Adipose tissue (tissue), 3 donors: ENCODE results near the gene DTD2. TPM values are rescaled to one million over a fixed set of nuclear protein-coding genes. Genes with fewer than 3 reads are reported as not detected.
"Not testable (repeated sequence)": the region's sequence is repeated elsewhere in the genome, so short reads cannot be mapped to it uniquely, and the experiment has no call there.

ENCODE experiments used
- H3K27ac ChIP-seq: one replicate; pipeline ENCODE4 v1.5.1; 2013; ENCODE audit warnings: low read depth, low read length
- WGBS, 3 donors: extraction: QIAGEN DNeasy Blood & Tissue Kit; methylation state at CpG; one replicate each; pipeline ENCODE4 v1.1.7; 2013; 5-methylcytosine and 5-hydroxymethylcytosine counted together
- polyA plus RNA-seq, 3 donors: library from polyadenylated mRNA; stranded (reverse); fragments of 200-250 nt; gene quantifications; one replicate each; pipeline ENCODE4 v1.2.3, GENCODE V29; 2013
- donor health status: healthy with polysubstance abuse.
- donor health status: Bipolar disorder and iron deficiency.
- donor health status: healthy.

The DTD2 gene
- 10 to 100 TPM in 2 of 3 donors, 1 to 10 TPM in 1; 7.2 to 19.1 (median 17.7) TPM for polyA plus RNA-seq

DNA sequence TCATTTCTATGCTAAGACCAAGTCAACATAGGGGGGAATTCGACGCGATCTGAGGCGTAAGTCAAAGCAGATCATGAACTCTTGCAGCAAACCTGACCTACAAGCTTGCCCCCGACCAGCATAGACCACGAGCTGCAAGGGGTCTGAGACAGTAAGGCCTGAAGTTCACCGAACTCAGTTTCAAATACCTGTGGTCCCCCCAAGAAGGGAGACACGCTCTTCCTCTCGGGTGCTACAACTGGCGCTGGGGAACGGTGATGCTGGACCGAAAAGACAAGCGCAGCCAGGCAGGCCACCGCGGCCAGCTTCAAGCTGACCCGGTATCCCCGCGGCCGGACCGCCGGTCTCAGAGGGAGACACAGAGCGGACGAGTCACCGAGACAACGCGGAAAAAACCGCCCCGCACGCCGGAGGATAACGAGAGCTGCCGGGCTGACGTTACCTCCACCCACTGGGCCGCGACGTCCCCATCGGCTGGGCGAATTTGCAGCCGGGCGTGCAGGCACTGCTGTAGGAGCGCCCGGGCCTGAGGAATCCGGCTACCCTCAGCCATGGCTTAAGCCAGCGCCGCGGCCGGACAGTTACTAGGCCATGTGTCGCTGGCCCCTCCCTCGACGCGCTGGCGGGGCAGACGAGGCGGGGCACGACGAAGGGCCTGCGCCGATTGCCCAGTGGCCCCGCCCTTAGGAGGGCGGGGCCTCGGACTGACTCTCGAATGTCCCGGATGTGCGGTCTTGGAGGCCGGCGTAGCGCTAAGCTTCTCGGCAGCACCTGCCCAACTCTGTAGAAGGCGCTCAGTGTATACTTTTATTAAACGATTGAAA is at the start of gene DTD2:
DTD2 (minus strand) TSS at position 666 of the 824 bp plus-strand sequence; CDS start at position 553, 113 bp downstream.
- WGBS, 3 donors = 2 to 4% (median 2%) methylated on average over 70 of the region's 70 CpGs
- peak within 1 kb of the TSS; percentile 21 for H3K27ac ChIP-seq

- WGBS, 3 donors = 41 to 59% (median 46%) methylated on average over 1 of the region's 1 CpG
- no peak overlapping the region for H3K27ac ChIP-seq
These were observed 48.1 kb upstream of the DTD2 start for GRCh38 chr14:31505411-31505810.

GRCh38 chr14:31501870-31502269 is 44.6 kb upstream of the DTD2 start:
- WGBS, 3 donors = 59 to 90% (median 75%) methylated on average over 2 of the region's 2 CpGs
- no peak overlapping the region for H3K27ac ChIP-seq

DNA sequence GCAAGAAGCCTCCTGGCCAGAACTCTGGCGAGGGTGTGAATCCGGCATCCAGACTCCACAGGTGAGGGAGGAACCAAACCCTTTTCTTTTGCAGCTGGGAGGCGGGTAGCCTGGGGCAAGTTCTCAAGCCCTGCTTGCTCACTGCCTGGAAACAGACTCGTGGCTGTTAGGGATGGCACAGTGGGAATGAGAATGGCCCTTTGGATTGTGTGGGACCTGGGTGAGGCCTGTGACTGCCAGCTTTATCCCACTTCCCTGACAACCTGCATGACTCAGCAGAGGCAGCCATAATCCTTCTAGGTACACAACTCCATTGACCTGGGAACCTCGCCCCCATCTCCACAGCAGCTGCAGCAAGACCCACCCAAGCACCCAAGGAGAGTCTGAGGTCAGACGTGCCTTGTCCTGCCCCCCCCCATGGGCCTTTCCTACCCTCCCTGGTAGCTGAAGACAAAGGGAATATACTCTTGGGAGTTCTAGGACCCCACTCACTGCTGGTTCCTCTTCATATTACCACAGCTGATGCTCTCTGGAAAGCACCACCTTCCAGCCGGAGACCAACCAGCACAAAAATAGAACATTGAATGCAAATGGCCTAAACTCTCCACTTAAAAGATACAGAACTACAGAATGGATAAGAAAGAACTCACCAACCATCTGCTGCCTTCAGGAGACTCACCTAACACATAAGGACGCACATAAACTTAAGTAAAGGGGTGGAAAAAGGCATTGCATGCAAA is 35.6 kb upstream of the DTD2 start:
- no peak overlapping the region for H3K27ac ChIP-seq
- WGBS, 3 donors = 82 to 91% (median 86%) methylated on average over 8 of the region's 8 CpGs

DNA sequence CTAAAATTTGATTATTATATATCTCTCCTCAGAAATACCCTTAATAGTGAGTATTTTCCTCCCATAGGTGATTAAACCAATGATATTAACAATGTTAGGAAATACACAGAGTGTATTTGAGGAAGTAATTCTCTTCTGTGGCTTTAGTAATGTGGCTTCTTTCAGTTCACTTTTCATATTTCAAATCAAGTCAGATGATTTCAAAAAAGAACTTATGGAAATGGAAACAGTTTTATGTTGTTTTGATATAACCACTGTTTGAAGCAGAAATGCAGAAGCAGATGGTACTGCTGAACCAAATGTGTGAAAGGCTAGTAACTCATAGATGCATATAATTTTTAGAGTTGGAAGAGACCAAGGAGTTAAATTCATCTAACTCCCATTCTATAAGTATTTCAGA is 32.4 kb upstream of the DTD2 start:
- H3K27ac ChIP-seq = no peak overlapping the region

- WGBS, 3 donors = 59 to 71% (median 64%) methylated on average over 1 of the region's 1 CpG
- H3K27ac ChIP-seq = no peak within 1 kb of the TSS
These were observed 30.6 kb upstream of the DTD2 start, which contains the start of gene GPR33 for GRCh38 chr14:31487886-31488285. GPR33 (minus strand) TSS chr14:31488039; CDS start chr14:31483965, 4,074 bp downstream.

GRCh38 chr14:31486764-31487163 is 29.5 kb upstream of the DTD2 start:
- WGBS, 3 donors = 80 to 88% (median 85%) methylated on average over 2 of the region's 2 CpGs
- H3K27ac ChIP-seq = no peak overlapping the region

- 73 to 96% (median 77%) methylated on average over 3 of the region's 3 CpGs for WGBS, 3 donors
- H3K27ac ChIP-seq = no peak overlapping the region
These were observed 27.4 kb upstream of the DTD2 start for GRCh38 chr14:31484754-31485153.

GRCh38 chr14:31480156-31480555 is 22.9 kb upstream of the DTD2 start:
- no peak overlapping the region for H3K27ac ChIP-seq
- WGBS, 3 donors = 74 to 91% (median 77%) methylated on average over 4 of the region's 4 CpGs

- WGBS, 3 donors = 67 to 86% (median 79%) methylated on average over 3 of the region's 3 CpGs
- no peak overlapping the region for H3K27ac ChIP-seq
These were observed 21.7 kb upstream of the DTD2 start for GRCh38 chr14:31479027-31479426.

- whole genome bisulfite sequencing, 3 donors = 62 to 83% (median 80%) methylated on average over 6 of the region's 6 CpGs
- no peak overlapping the region for H3K27ac ChIP-seq
These were observed 19.9 kb upstream of the DTD2 start for GRCh38 chr14:31477248-31477647.

DNA sequence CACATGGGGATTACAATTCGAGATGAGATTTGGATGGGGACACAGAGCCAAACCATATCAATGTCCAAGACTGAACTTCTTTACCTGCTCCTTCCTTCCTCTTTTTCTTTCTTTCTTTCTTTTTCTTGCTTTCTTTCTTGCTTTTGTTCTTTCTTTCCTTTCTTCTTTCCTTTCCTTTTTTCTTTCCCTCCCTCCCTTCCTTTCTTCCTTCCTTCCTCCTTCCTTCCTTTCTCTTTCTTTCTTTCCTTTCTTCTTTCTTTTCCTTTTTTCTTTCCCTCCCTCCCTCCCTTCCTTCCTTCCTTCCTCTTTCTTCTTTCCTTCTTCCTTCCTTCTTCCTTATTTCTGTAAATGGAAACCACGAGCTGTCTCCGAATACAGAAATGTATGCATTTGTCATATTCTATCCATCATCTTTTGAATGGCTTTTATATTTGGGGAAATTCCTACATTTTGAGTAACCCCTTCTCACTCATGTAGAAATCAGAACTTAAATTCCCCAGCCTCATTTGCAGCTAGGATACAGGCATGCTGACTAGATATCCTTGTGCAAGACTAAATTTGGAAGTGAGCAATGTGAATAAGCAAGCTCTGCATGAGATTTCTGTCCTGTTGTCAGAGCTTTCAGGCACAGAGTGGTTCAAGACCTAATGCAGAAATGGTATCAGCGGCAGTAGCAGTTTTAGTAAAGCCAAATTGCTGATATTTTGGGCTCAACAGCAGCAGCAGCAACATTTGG is 19.0 kb upstream of the DTD2 start:
- 72 to 90% (median 79%) methylated on average over 4 of the region's 4 CpGs for WGBS, 3 donors
- H3K27ac ChIP-seq = no peak overlapping the region

GRCh38 chr14:31466554-31466953 is 9.2 kb upstream of the DTD2 start:
- 85 to 90% (median 85%) methylated on average over 6 of the region's 6 CpGs for WGBS, 3 donors
- no peak overlapping the region for H3K27ac ChIP-seq

DNA sequence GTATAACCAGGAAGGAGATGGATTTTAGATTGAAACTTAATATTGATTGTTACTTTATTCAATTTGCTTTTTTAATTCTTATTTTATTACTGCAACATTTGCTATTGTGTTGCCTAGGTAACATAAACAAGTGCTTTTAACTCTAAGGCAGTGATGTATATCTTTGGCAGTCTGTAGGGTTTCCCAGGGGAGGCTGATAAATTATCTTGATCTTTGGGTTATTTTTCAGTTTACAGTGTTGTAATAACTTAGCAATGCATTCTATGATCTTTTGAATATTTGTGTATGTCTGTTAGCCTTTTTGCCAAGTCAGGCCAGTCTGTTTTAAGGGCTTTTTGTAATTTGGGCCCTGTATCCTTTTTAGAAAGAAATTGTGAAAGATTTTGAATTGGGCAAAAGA is 7.8 kb upstream of the DTD2 start:
- no peak overlapping the region for H3K27ac ChIP-seq

- H3K27ac ChIP-seq = not testable (repeated sequence)
- 87 to 89% (median 87%) methylated on average over 2 of the region's 2 CpGs for WGBS, 3 donors
These were observed 5.1 kb upstream of the DTD2 start for GRCh38 chr14:31462450-31462849.

DNA sequence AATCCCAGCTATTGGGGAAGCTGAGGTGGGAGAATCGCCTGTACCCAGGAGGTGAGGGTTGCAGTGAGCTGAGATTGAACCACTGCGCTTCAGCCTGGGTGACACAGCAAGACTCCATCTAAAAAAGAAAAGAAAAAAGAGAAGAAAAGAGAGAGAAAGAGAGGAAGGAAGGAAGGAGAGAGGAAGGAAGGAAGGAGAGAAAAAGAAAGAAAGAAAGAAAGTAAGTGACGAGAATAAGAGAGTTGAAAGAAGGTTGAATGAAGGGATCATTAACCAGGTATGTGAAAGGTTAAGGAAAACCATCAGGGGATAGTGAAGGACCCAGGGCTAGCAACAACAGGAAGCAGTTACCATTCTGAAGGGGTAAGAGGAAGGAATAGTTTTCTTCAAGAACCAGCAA is 4.2 kb upstream of the DTD2 start:
- WGBS, 3 donors = 79 to 84% (median 82%) methylated on average over 3 of the region's 3 CpGs
- H3K27ac ChIP-seq = no peak overlapping the region

- H3K27ac ChIP-seq = no peak overlapping the region
- WGBS, 3 donors = 43 to 56% (median 55%) methylated on average over 11 of the region's 11 CpGs
These were observed 656 bp upstream of the DTD2 start for GRCh38 chr14:31457665-31458659.
